GM12872 (cell line): ENCODE measurements around the gene ACSL6.

Source experiments
- TF ChIP-seq, protein P1 (sequence below): IDR thresholded peaks from 3 replicates; pipeline ENCODE4 v1.5.1; 2011; ENCODE audit warnings: low read depth, mild to moderate bottlenecking, low read length, moderate library complexity; ENCODE audit not compliant: insufficient read depth

ACSL6 gene

DNA sequence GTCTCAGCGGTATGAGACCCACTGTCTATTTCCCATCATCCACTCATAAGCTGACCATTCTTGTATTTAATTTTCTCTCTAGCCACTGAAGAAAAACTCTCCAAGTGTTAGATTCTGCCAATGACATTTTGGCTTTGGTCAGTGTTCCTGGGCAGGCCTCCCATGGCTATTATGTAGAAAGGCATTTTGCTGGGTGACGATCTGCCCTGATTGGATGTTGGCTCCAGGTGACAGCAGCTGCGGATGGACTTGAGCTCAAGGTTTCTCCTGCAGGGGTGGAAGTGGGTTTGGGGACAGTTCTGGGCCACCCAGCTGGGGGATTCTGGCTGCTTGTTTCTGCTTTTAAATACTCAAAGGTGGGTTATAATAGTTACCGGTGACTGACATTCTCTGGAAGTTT is 31.6 kb downstream of the ACSL6 start:
- TF ChIP-seq, protein P1, sequence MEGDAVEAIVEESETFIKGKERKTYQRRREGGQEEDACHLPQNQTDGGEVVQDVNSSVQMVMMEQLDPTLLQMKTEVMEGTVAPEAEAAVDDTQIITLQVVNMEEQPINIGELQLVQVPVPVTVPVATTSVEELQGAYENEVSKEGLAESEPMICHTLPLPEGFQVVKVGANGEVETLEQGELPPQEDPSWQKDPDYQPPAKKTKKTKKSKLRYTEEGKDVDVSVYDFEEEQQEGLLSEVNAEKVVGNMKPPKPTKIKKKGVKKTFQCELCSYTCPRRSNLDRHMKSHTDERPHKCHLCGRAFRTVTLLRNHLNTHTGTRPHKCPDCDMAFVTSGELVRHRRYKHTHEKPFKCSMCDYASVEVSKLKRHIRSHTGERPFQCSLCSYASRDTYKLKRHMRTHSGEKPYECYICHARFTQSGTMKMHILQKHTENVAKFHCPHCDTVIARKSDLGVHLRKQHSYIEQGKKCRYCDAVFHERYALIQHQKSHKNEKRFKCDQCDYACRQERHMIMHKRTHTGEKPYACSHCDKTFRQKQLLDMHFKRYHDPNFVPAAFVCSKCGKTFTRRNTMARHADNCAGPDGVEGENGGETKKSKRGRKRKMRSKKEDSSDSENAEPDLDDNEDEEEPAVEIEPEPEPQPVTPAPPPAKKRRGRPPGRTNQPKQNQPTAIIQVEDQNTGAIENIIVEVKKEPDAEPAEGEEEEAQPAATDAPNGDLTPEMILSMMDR: no peak

DNA sequence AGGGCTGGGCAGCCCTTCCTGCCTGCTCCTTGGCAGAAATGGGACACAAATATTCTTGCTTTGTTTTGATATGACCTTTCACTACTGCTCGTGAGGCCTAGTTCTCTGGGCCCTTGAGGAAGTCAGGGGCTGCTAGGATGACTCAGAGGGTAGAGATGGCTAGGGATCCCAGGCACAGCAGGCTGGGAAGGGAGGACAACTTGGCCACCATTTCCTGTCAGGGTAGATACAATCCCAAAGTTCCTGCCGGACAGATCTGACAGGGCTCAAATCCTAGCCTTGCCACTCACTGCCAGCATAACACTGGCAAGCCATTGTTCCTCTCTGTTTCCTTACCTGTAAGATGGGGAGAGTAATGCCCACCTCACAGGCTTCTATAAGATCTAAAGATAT is 34.2 kb downstream of the ACSL6 start:
- TF ChIP-seq, protein P1: no peak

DNA sequence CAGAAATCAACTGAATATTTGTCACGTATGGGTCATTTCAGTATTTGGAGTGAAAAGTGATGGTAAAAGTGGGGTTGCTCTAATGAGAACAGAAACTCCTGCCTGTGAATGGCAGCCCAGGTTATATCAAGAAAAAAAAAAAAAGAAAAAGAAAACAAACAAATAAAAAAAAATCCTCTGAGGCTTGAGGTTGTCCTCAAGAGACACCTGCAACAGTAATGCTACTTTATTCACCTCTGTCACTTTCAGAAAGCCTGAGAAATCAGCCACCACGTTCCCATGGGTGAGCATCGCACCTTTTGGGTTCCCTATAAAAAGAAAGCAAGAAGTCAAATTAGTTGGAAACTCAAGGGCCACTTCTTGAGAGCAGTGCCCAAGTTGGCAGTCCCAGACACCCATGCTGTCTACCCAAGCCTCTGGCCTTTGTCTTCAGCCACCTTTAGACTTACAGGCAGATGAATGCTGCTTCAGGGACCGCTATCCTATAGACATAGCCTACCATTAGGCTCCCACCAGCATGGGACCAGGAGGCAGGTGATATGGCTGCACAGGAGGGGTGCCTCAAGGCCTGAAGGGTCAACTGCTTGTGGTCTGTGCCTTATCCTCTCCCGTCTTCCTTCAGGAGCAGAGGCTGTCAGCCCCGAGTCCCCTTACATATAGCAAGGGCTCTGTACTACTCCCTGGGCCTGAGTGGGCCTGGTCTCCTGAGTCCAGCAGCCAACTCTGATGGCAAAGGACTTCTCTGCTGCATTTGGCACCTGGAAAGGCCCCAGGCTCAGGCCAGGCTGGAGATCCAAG is 34.8 kb downstream of the ACSL6 start:
- TF ChIP-seq, protein P1: no peak

DNA sequence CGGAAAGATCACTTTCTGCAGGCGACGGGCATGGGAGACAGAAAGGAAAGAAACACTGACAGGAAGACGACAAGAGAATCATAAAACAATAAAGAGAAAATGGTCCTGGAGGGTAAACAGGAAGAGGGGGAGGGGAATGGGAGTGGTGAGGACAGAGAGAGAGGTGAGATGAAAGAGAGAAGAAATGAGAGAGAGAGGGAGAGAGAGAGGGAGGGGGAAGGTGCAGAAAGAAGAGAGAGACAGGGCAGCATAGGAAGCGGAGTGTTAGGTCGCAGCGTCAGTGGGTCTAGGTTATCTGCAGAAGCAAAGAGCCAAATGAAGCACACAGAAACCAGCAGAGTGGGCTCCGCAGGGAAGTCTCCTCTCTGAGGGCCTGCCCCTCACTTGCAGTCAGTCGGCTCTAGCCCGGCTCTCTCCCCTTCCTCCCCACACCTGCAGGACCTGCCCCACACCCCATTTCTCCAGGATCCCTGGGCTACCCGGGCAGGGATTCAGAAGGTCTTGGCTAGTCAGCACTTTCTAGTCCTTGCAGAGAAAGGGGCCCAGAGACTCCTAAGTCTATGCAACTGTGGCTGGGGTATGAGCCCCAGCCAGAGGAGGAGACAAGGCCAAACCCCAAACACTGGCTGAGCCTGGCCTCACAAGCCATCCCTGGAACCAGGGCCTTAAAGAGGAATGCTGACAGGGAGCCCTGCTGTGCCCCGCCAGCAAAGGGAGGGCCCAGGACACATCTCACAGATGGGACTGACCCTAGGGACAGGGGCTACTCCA is 36.3 kb downstream of the ACSL6 start:
- TF ChIP-seq, protein P1: no peak

DNA sequence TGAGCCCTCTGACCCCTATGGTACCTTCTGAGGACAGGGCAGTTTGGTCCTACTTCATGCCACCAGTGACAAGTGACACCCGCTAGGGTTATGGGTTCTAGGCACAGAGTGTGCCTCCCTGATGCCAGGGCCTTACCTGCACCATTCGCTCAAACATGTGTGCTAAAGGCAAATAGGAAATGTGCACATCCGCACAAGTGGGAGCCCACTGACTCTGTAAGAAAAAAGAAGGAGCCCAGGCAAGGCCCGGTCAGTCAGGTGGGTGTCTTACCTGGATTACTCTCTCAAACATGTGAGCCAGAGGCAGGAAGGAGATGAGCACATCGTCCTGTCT is 36.9 kb downstream of the ACSL6 start:
- TF ChIP-seq, protein P1: no peak

DNA sequence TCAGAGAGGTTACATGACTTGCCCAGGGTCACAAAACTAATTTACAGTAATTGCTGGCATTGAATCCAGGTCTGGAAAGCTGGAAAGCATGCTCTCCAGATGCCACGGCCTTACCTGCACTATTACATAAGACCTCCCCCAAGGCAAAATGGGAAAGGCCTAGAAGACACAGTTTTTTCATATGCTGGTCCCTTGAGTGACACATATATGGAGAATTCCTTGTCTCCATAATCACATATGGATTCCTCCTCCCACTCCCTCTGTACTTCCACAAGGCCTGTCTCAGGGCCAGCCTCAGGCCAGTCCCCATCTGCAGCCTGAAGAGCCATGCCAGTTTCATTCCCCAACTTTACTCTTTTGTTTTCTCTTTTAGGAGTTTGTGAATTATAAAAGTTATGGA is 37.4 kb downstream of the ACSL6 start:
- TF ChIP-seq, protein P1: no peak

DNA sequence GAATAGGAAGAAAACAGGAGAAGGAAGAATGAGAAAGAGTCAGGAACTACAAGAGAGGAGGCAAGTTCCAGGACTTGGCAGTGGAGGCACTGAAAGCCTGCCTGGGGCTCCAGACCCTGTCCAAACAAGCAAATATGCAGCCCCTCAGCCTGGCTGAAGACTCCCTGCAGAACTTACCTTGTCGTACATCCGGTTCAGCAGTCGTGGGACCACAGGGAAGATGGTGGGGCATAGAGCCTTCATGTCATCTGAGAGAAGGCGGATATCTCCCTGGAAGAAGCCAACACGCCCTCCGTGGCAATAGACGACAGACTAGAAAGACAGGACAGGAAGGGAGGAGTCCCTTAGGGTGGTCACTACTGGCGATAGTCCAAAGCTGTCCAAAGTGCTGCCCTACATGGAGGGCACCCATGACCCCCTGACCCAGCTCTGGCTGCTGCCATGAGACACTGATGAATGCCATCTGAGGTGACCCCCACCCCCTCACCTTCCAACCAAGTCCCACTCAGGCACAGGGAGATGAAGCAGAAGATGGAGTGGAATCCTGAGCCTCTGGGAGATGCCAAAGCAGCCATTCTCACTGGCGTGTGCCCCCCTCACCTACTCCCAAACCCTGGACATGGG is 38.3 kb downstream of the ACSL6 start:
- TF ChIP-seq, protein P1: no peak
